GM18868 (cell line): ENCODE data around the gene PHACTR4.
"Not testable (repeated sequence)": the region's sequence is repeated elsewhere in the genome, so short reads cannot be mapped to it uniquely, and the experiment has no call there.

ENCODE experiments used
- ATAC-seq: cut with Tn5 transposase; IDR thresholded peaks from one replicate; pipeline ENCODE4 v1.9.1; 2021; ENCODE audit warnings: mild to moderate bottlenecking, moderate library complexity; ENCODE audit not compliant: unreplicated experiment

The PHACTR4 gene

DNA sequence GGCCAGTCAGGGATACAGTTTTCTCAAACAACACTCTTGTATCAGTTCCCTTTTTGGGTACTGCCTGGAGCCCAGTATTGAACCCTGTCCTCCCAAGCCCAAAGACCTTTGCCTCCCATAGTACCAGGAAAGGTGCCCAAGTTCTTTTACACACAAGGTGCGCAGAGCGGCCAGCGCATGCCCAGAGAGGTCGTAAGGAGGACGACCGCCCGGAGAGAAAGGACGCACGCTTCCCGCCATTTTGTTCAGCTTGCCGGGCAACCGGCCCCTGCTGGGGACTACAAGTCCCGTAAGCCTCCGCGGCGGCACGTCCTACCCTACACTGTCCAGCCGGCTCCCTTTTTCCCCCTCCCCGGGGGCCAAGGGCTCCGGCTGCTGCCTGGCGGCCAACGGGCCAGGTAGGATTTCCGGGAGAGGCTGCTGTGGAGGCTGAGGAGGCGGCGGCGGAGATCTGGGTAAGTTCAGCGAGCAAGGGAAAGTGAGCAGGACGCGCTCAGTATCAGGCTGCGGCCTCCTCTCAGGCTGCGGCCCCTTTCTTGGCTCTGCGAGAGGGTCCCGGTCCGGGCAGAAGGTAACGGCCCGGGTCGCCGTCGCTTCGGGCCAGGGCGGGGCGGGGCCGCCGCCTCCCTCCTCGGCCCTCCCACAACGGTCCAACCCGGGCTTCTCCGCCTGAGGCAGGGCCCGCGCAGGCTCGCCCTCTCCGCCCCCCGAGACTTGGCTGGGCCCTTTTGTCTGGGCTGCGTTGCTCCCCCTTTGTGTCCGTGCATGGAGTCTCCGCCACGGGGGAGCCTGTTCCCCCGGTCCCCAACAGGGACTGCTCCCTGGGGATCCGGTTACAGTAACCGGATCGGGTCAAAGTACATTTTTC, at the start of gene PHACTR4:
Gene PHACTR4 (plus strand): TSS at position 370 of the 868 bp plus-strand sequence. CDS start 37,708 bp downstream, outside the sequence.
- ATAC-seq = peak; percentile 84

DNA sequence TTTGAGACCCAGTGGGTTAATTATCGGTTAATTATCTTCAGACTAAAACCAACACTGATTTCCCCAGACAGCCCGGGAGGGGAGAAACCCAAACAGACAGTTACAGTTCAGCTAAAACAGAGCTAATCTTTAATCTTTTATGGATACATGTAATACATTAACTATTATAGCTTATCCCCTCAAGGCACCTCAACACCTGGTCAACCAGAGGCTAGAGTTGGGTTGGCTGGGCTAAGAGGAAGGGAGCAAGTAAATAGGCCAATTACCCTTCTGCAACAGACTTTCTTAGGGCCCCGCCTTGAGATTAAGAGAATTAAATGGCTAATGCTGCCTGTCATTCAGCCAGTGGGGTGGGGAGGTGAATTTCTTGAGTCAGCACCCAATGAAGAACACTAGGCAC, 47.3 kb upstream of the PHACTR4 start:
- no peak for ATAC-seq

GRCh38 chr1:28323720-28324119, 45.8 kb upstream of the PHACTR4 start:
- ATAC-seq = no peak

GRCh38 chr1:28326515-28326914, 43.0 kb upstream of the PHACTR4 start:
- no peak for ATAC-seq

GRCh38 chr1:28326984-28327383, 42.6 kb upstream of the PHACTR4 start:
- no peak for ATAC-seq

DNA sequence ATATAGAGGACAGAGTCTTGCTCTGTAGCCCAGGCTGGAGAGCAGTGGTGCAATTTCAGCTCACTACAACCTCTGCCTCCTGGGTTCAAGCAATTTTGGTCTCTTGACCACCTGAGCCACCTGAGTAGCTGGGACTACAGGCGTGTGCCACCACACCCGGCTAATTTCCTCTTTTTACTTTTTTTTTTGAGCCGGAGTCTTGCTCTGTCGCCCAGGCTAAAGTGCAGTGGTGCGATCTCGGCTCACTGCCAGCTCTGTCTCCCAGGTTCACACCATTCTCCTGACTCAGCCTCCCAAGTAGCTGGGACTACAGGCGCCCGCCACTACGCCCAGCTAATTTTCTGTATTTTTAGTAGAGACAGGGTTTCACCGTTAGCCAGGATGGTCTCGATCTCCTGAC, 42.1 kb upstream of the PHACTR4 start:
- not testable (repeated sequence) for ATAC-seq

DNA sequence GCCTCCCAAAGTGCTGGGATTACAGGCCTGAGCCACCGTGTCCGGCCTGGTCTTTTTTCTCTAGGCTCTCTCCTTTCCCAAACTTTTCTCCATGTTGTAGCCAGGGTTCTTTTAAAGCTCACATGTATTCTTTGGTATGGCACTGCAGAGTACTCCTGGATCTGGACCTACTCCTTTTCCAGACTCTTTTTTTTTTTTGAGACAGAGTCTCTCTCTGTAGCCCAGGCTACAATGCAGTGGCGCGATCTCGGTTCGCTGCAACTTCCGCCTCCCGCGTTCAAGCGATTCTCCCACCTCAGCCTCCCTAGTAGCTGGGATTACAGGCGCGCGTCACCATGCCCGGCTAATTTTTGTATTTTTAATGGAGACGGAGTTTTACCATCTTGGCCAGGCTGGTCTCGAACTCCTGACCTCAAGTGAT, 41.3 kb upstream of the PHACTR4 start:
- no peak for ATAC-seq

GRCh38 chr1:28329395-28330153, 40.0 kb upstream of the PHACTR4 start:
- ATAC-seq = no peak

GRCh38 chr1:28338897-28339296, 30.6 kb upstream of the PHACTR4 start:
- no peak for ATAC-seq

GRCh38 chr1:28339551-28339950, 30.0 kb upstream of the PHACTR4 start:
- ATAC-seq = no peak

GRCh38 chr1:28340221-28340974, 29.1 kb upstream of the PHACTR4 start:
- no peak for ATAC-seq

- no peak for ATAC-seq
Measured at GRCh38 chr1:28341591-28341990, 27.9 kb upstream of the PHACTR4 start.

DNA sequence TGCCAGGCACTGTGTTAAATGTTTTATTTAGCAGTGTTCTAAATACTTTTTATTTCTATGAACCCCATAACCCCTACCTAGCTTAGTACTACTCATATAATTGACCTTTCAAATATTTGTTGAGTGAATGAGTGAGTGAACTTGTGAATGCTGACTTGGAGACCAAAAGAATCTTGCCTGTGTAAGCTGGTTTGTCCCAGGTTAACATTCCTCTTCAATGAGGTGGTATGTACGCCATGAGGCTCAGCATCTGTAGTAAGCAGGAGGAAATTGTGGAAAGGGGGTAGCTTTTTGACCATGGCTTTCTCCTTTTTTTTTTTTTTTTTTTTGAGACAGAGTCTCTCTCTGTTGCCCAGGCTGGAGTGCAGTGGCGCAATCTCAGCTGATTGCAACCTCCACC, 26.1 kb upstream of the PHACTR4 start:
- ATAC-seq = no peak

GRCh38 chr1:28353248-28353810, 16.2 kb upstream of the PHACTR4 start:
- ATAC-seq = not testable (repeated sequence)

- no peak for ATAC-seq
Measured at GRCh38 chr1:28354121-28354520, 15.4 kb upstream of the PHACTR4 start.

DNA sequence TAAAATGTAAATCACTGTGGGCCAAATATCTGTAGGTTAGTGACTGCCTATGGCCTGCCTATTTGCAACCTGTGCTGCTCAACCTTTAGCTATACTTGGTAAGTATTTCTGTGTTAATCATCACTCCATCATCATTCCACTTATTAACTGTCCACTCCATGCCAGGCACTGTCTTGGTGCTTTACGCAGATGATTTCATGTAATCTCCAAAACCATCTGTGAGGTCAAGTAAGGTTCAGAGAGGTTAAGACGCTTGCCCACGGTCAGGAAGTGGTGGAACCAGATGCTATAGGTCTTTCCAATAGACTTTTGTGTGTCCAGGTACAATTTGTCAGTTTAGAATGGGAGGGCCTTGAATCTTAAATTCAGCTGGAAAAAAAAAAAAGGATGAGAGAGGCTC, 10.8 kb upstream of the PHACTR4 start:
- no peak for ATAC-seq

DNA sequence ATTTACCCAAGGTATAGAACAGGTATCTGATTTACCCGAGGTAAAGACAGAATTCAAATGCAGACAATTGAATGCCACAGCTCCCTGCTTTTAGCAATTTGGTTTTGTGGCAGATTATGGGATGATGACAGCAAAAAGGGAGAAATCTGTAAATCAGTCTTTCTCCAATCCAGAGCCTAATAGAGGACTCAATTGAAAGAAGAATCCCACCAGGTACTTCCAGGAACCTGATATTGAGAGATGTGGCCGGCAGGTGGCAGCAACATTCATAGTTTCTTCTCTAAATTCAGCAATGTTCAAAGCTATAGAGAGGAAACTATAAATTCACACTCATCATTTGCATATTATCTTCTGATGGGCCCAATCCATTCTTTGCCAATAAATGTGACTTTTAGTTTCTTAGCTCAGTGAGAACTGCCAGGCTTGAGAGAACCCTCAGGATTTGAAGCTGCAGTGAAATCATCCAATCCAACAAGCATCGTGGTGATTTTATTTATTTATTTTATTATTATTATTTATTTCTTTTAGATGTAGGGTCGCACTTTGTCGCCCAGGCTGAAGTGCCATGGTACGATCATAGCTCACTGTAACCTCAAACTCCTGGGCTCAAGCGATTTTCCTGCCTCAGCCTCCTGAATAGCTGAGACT, 9.8 kb upstream of the PHACTR4 start:
- ATAC-seq = no peak

- no peak for ATAC-seq
Measured at GRCh38 chr1:28364888-28365287, 4.7 kb upstream of the PHACTR4 start.

DNA sequence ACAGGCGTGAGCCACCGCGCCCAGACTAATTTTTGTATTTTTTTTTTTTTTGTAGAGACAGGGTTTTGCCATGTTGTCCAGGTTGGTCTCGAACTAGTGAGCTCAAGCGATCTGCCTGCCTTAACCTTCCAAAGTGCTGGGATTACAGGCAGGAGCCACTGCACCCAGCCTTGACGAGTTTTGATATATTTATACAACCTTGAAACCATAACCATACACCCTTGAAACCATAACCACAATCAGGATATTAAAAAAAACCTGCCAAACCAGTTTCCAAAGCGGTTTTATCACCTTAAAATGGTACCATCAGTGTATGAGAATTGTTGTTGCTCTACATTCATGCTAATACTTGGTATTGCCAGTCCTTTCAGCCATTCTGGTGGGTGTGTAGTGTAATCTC, 3.7 kb upstream of the PHACTR4 start:
- ATAC-seq = no peak

DNA sequence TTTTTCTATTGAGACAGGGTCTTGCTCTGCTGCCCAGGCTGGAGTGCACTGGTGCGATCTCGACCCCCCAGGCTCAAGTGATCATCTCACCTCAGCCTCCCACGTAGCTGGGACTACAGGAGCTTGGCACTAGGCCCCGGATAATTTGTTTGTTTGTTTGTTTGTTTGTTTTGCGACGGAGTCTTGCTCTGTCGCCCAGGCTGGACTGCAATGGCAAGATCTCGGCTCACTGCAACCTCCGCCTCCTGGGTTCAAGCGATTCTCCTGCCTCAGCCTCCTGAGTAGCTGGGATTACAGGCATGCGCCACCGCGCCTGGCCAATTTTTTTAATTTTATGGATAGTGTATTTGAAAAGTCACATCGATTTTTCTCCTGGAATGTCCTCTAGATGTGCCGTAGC, 932 bp upstream of the PHACTR4 start:
- not testable (repeated sequence) for ATAC-seq
